ENCODE measurements around the gene ACOT4.
"Not testable (repeated sequence)": the region's sequence is repeated elsewhere in the genome, so short reads cannot be mapped to it uniquely, and the experiment has no call there.

Gene ACOT4, protein sequence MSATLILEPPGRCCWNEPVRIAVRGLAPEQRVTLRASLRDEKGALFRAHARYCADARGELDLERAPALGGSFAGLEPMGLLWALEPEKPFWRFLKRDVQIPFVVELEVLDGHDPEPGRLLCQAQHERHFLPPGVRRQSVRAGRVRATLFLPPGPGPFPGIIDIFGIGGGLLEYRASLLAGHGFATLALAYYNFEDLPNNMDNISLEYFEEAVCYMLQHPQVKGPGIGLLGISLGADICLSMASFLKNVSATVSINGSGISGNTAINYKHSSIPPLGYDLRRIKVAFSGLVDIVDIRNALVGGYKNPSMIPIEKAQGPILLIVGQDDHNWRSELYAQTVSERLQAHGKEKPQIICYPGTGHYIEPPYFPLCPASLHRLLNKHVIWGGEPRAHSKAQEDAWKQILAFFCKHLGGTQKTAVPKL

GRCh38 chr14:73591690-73592449, at the start of gene ACOT4:
ACOT4 (plus strand) TSS chr14:73591873; CDS start chr14:73591960, 87 bp downstream.
- DNase-seq (ENCODE audit: low read depth in 2 of 3, low spot score in 1 of 3) = peak in 2 of 3 donors; percentile 14 to 36

GRCh38 chr14:73542961-73543360, 48.7 kb upstream of the ACOT4 start:
- not testable (repeated sequence) for DNase-seq (ENCODE audit: low read depth in 2 of 3, low spot score in 1 of 3)

DNA sequence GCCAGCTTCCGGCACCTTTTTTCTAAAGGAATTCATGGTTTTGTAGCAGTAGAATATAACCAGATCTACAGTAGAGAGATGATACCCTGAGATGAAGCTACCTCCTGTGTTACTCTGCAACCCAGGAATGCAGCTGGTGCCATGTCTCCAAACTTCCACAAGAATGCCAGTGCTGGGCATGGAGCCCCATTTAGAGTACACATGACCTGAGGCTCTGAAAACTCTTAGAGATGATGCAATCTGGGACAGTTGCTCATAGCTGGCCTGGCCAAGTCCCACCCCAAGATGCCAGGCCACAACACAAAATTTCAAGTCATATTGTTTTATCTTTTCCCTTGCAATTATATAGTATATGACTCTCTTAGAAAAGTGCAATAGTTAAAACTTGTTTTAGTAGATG, 46.3 kb upstream of the ACOT4 start:
- DNase-seq (ENCODE audit: low read depth in 2 of 3, low spot score in 1 of 3) = not testable (repeated sequence)

DNA sequence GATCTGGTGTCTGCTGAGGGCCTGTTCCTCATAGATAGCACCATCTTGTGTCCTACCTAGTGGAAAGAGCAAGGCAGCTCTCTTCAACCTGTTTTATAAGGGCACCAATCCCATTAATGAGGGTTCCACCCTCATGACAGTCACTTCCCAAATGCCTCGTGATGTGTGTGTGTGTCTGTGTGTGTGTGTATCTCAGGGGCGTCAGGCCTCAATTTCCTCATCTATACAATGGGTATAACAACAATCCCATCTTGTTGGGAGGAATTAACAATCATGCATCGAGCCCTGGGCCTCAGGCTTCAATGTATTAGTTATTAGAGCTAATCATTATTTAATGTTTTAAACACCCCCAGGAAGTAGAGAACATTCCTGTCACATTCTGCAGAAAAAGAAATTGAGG, 42.6 kb upstream of the ACOT4 start:
- not testable (repeated sequence) for DNase-seq (ENCODE audit: low read depth in 2 of 3, low spot score in 1 of 3)

DNA sequence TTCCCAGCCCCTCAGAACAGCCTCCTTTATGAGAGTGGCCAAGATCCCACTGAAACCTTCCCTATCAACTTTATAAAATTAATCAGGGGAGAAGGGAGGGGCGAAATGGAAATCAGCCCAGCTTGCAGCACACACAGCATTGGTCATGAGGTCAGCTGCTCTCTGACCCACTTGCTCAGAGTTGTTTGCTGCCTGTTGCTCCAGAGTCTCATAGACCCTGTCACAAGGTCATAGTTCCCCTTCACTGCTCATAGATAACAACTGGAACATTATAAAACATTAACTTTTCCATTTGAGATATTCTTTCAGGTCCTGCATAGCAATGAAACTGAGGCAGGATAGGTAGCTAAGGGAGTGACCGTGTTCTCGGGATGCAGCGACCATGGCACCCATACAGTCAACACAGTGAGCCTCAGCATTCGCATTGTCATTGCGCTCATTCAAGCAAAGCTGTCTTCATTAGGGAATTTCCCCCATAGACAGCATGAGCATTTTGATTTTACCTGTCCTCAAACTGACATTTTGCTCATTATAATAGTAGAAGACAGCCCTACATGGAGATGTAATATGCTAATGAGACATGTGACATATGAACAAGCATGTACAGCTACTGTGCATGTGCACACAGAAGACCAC, 41.7 kb upstream of the ACOT4 start:
- not testable (repeated sequence) for DNase-seq (ENCODE audit: low read depth in 2 of 3, low spot score in 1 of 3)

DNA sequence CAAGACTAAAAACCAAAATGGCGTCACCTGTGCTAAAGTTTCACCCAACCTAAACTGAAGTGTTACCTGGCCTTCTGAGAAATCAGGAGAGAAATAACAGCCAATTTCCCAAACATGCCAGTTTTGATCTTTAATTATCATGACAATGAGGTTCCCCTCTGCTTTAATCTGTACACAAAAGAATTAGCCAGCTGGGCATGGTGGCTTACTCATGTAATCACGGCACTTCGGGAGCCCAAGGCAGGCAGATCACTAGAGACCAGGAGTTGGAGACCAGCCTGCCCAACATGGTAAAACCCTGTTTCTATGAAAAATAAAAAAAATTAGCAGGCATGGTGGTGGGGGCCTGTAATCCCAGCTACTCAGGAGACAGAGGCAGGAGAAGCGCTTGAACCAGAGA, 37.8 kb upstream of the ACOT4 start:
- DNase-seq (ENCODE audit: low read depth in 2 of 3, low spot score in 1 of 3) = no peak

DNA sequence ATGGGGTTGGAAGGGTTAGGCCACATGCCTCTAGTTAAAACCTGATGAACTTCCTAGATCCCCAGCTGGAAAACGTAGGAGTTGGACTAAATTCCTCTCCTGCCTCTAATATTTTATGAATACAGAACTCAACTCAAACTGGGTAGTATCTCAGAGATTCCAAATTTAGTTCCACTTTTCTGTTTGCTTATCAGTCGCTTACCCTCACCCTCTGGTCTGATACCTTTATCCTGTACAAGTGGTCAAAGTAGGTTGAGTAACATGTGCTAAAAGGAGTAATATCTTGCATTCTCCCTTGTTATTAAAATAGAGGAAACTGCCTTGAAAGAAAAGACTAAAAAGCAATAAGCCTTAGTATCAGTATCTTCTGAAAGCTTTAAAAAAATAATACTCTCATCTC, 34.5 kb upstream of the ACOT4 start:
- not testable (repeated sequence) for DNase-seq (ENCODE audit: low read depth in 2 of 3, low spot score in 1 of 3)

GRCh38 chr14:73558238-73558637, 33.4 kb upstream of the ACOT4 start:
- not testable (repeated sequence) for DNase-seq (ENCODE audit: low read depth in 2 of 3, low spot score in 1 of 3)

DNA sequence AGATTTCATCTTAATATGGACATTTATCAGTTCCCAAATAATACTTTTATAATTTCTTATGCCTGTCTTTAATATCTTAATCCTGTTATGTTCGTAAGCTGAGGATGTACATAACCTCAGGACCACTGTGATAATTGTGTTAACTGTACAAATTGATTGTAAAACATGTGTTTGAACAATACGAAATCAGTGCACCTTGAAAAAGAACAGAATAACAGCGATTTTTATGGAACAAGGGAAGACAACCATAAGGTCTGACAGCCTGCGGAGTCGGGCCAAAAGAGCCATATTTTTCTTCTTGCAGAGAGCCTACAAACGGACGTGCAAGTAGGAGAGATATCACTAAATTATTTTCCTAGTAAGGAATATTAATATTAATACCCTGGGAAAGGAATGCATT, 29.4 kb upstream of the ACOT4 start:
- not testable (repeated sequence) for DNase-seq (ENCODE audit: low read depth in 2 of 3, low spot score in 1 of 3)

GRCh38 chr14:73562696-73563095, 29.0 kb upstream of the ACOT4 start:
- DNase-seq (ENCODE audit: low read depth in 2 of 3, low spot score in 1 of 3) = not testable (repeated sequence)

GRCh38 chr14:73566431-73566830, 25.2 kb upstream of the ACOT4 start:
- not testable (repeated sequence) for DNase-seq (ENCODE audit: low read depth in 2 of 3, low spot score in 1 of 3)

DNA sequence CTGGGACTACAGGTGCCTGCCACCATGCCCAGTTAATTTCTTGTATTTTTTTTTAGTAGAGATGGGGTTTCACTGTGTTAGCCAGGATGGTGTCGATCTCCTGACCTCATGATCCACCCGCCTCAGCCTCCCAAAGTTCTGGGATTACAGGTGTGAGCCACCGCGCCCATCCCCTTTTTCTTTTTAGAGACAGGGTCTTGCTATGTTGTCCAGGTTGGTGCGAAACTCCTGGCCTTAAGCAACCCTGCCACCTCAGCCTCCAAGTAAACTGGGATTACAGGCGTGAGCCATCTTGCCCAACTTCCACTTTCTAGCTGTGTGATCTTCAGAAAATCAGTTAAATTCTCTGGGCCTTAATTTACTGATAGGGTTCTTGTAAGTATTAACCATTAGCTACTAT, 24.7 kb upstream of the ACOT4 start:
- DNase-seq (ENCODE audit: low read depth in 2 of 3, low spot score in 1 of 3) = not testable (repeated sequence)

- no peak for DNase-seq (ENCODE audit: low read depth in 2 of 3, low spot score in 1 of 3)
These were observed 24.3 kb upstream of the ACOT4 start for GRCh38 chr14:73567358-73567757.

DNA sequence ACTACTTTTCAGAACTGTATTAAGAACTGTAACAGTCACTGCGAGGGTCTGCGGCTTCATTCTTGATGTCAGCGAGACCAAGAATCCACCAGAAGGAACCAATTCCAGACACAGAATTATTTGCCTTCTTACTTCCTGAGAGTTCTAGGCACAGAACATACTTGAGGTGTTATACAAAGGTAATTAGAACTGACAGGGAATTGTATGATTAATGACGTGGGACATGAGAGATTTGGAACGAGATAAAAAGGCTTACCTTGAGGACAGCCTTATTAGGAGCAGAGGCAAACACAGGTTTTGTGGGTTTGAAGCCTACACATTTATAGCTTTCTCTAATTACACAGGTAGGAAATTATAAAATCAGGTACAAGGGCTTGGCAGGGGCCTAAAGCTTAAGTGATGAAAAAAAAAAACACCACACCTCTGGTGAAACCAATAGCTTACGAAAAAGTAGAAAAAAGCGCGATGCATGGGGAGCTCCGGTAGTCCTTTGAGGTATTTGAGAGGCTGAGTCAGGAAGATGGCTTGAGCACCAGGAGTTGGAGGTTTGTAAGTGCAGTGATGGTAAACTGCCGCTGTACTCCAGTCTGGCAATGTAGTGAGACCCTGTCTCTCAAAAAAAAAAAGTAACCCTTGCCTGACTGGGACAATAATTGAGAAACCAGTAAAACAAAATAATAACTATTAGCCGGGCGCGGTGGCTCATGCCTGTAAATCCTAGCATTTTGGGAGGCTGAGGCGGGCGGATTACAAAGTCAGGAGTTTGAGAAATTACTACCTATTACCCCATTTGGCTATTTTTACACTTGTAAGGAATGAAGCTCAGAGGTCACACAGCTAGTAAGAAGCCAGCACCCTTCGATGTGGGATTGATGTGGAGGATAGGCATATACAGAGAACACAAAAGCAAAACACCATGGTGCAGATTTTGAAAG, 23.5 kb upstream of the ACOT4 start:
- peak in 1 of 3 donors; percentile 11 for DNase-seq (ENCODE audit: low read depth in 2 of 3, low spot score in 1 of 3)

GRCh38 chr14:73568886-73569184, 22.8 kb upstream of the ACOT4 start:
- DNase-seq (ENCODE audit: low read depth in 2 of 3, low spot score in 1 of 3) = not testable (repeated sequence)

DNA sequence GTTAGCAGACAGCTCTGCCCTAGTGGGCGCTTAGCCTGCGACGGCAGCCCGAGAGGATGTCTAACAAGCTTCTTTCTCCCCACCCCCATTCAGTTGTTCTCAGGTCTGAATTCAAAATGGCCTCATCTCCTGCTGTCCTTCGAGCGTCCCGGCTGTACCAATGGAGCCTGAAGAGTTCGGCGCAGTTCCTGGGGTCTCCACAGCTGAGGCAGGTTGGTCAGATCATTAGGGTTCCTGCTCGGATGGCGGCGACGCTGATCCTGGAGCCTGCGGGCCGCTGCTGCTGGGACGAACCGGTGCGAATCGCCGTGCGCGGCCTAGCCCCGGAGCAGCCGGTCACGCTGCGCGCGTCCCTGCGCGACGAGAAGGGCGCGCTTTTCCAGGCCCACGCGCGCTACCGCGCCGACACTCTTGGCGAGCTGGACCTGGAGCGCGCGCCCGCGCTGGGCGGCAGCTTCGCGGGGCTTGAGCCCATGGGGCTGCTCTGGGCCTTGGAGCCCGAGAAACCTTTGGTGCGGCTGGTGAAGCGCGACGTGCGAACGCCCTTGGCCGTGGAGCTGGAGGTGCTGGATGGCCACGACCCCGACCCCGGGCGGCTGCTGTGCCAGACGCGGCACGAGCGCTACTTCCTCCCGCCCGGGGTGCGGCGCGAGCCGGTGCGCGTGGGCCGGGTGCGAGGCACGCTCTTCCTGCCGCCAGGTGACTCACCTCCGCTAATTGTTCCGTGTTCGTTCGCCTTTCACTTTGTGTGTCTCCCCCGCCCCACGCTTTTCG, 22.3 kb upstream of the ACOT4 start, which contains the start of gene ACOT2:
TSS of gene ACOT2 (plus strand) at position 29 of the 774 bp plus-strand sequence. CDS start at position 57, 28 bp downstream.
- peak; percentile 70 to 79 (median 75) for DNase-seq (ENCODE audit: low read depth in 2 of 3, low spot score in 1 of 3)

GRCh38 chr14:73570913-73571312, 20.8 kb upstream of the ACOT4 start:
- peak; percentile 45 to 60 (median 52) for DNase-seq (ENCODE audit: low read depth in 2 of 3, low spot score in 1 of 3)

DNA sequence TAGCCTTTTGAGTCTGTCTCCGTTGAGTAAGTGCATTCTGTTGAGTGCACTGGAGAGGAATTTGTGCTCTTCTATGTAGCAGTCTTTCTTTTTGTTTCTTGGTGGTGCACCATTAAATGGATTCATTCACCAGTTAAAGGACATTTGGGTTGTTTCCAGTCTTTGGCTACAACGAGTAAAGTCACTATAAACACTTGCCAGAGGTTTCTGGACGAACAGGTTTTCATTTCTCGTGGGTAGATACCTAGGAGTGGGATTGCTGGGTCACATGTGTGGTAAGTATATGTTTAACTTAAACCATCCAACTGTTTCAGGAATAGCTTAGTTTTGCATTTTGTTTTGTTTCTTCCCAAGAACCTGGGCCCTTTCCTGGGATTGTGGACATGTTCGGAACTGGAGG, 18.6 kb upstream of the ACOT4 start:
- not testable (repeated sequence) for DNase-seq (ENCODE audit: low read depth in 2 of 3, low spot score in 1 of 3)

- DNase-seq (ENCODE audit: low read depth in 2 of 3, low spot score in 1 of 3) = not testable (repeated sequence)
These were observed 17.9 kb upstream of the ACOT4 start for GRCh38 chr14:73573740-73574139.

DNA sequence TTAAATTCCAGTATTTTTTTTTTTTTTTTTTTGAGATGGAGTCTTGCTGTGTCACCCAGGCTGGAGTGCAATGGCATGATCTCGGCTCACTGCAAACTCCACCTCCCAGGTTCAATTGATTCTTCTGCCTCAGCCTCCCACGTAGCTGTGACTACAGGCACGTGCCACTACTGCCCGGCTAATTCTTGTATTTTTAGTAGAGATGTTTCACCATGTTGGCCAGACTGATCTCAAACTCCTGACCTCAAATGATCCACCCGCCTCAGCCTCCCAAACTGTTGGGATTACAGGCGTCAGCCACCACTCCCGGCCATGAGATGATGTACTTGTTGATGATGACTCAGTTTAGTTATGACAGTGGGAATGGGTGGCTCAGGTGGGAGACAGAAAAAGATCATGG, 17.4 kb upstream of the ACOT4 start:
- DNase-seq (ENCODE audit: low read depth in 2 of 3, low spot score in 1 of 3) = not testable (repeated sequence)

Data from stimulated activated CD4-positive, alpha-beta T cell treated with anti-CD3 and anti-CD28 coated beads, Interleukin-12 subunit alpha, Interleukin-12 subunit beta, amount 100 ng/mL, for 48 hours (primary cell).